GM06990 (cell line): ENCODE measurements around the gene UBE2U.
"Not testable (repeated sequence)": the region's sequence is repeated elsewhere in the genome, so short reads cannot be mapped to it uniquely, and the experiment has no call there.

Experiments
- DNase-seq: peaks from one replicate; pipeline ENCODE4 v3.0.0-alpha.2; 2011; ENCODE audit not compliant: insufficient read length; ENCODE audit errors: extremely low read depth
- H3K27me3 ChIP-seq: replicated peaks from 2 replicates; pipeline ENCODE4 v1.6.0; 2011; ENCODE audit warnings: low read length; ENCODE audit not compliant: control insufficient read depth, insufficient read depth
- H3K36me3 ChIP-seq: 2 replicates; pipeline ENCODE4 v1.5.1; 2011; ENCODE audit warnings: low read length; ENCODE audit not compliant: control insufficient read depth, insufficient read depth
- H3K4me3 ChIP-seq: replicated peaks from 2 replicates; pipeline ENCODE4 v1.5.1; 2011; ENCODE audit warnings: low read depth, mild to moderate bottlenecking, control low read depth, low read length
- CTCF ChIP-seq: IDR thresholded peaks from 2 replicates; pipeline ENCODE4 v1.5.1; 2011; ENCODE audit warnings: low read length, control low read depth, mild to moderate bottlenecking, inconsistent platforms; ENCODE audit not compliant: insufficient read depth, poor library complexity, severe bottlenecking

The UBE2U gene

GRCh38 chr1:64231654-64232053 is 28.2 kb downstream of the UBE2U start:
- H3K27me3 ChIP-seq: no peaks in the 10 kb centered on the region
- no peaks in the 10 kb centered on the region for H3K36me3 ChIP-seq
- DNase-seq: no peak
- TF ChIP-seq CTCF: no peak
- H3K4me3 ChIP-seq: no peak overlapping the region

GRCh38 chr1:64234714-64235113 is 31.3 kb downstream of the UBE2U start:
- Histone ChIP-seq H3K36me3 (no peaks in the 10 kb centered on the region), H3K4me3 (no peak overlapping the region), H3K27me3 (no peaks in the 10 kb centered on the region)
- TF ChIP-seq CTCF: no peak
- no peak for DNase-seq

GRCh38 chr1:64235181-64235580 is 31.8 kb downstream of the UBE2U start:
- no peak for TF ChIP-seq CTCF
- H3K27me3 ChIP-seq: no peaks in the 10 kb centered on the region

GRCh38 chr1:64235910-64236309 is 32.5 kb downstream of the UBE2U start:
- H3K27me3 ChIP-seq: no peaks in the 10 kb centered on the region
- H3K36me3 ChIP-seq: no peaks in the 10 kb centered on the region
- TF ChIP-seq CTCF: no peak
- H3K4me3 ChIP-seq: no peak overlapping the region
- DNase-seq: no peak

More at GRCh38 chr1:64235181-64235580, 31.8 kb downstream of the UBE2U start:
- Histone ChIP-seq H3K4me3 (no peak overlapping the region), H3K36me3 (no peaks in the 10 kb centered on the region)
- DNase-seq: no peak

GRCh38 chr1:64236541-64236954 is 33.1 kb downstream of the UBE2U start:
- TF ChIP-seq CTCF: no peak
- no peak for DNase-seq
- H3K27me3 ChIP-seq: no peaks in the 10 kb centered on the region
- H3K4me3 ChIP-seq: no peak overlapping the region
- no peaks in the 10 kb centered on the region for H3K36me3 ChIP-seq

GRCh38 chr1:64239519-64239918 is 36.1 kb downstream of the UBE2U start:
- H3K4me3 ChIP-seq, H3K36me3 ChIP-seq, H3K27me3 ChIP-seq, DNase-seq: not testable (repeated sequence)
